Measurements from ENCODE around the gene CEP89.
A peak's percentile ranks its signal among the peaks of the same experiment; 100 is the strongest.
"Not testable (repeated sequence)": the region's sequence is repeated elsewhere in the genome, so short reads cannot be mapped to it uniquely, and the experiment has no call there.

Gene CEP89

DNA sequence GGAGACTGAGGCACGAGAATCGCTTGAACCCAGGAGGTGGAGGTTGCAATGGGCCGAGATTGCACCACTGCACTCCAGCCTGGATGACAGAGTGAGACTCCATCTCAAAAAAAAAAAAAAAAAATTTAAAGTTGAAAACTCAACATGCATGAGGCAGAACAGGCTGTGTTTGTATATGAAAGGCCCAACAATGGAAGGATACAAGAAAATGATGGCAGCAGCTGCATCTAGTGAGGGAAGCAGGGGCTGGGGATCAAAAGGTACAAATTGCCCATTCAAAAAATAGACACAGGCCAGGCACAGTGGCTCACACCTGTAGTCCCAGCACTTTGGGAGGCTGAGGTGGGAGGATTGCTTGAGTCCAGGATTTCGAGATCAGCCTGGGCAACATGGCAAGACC is 6.1 kb upstream of the CEP89 start:
- not testable (repeated sequence) for H2BK120ac ChIP-seq (ENCODE audit: low read depth, low read length); H2BK5ac ChIP-seq (ENCODE audit: low read length); H2AFZ ChIP-seq (ENCODE audit: low read length); H3K23ac ChIP-seq (ENCODE audit: low read depth, low read length, poor library complexity); H3K27me3 ChIP-seq (ENCODE audit: control insufficient read depth in 3 of 3, insufficient read depth in 3 of 3, low read depth in 1 of 3, low read length in 3 of 3); H3K18ac ChIP-seq (ENCODE audit: low read length); H2BK12ac ChIP-seq (ENCODE audit: low read length); H3K9ac ChIP-seq (ENCODE audit: low read depth, low read length, poor library complexity); H3K27ac ChIP-seq (replicated peaks; ENCODE audit: low read length); H4K8ac ChIP-seq (ENCODE audit: low read depth, low read length); H3K4me3 ChIP-seq (ENCODE audit: low read length in 2 of 2); H3K14ac ChIP-seq (ENCODE audit: low read length); H2BK15ac ChIP-seq (ENCODE audit: low read length); H3K4ac ChIP-seq (ENCODE audit: low read length); H3K4me2 ChIP-seq (ENCODE audit: insufficient read depth, low read length, poor library complexity, severe bottlenecking); H3K4me1 ChIP-seq (ENCODE audit: control insufficient read depth in 2 of 2, insufficient read depth in 1 of 2, low read depth in 1 of 2, low read length in 2 of 2); H3K9me3 ChIP-seq (replicated peaks in 1 of 2; ENCODE audit: control insufficient read depth in 2 of 2, insufficient read depth in 1 of 2, low read depth in 1 of 2, low read length in 2 of 2); H2AK5ac ChIP-seq (ENCODE audit: low read depth, low read length); DNase-seq (ENCODE audit: low spot score); H3K79me1 ChIP-seq (ENCODE audit: low read depth, low read length); H4K91ac ChIP-seq (ENCODE audit: low read depth, low read length, poor library complexity)
- peaks cover 3 to 26% of the 10 kb centered on the region in 2 donors for H3K36me3 ChIP-seq (replicated peaks in 1 of 2; ENCODE audit: control insufficient read depth in 2 of 2, insufficient read depth in 2 of 2, low read length in 2 of 2)
- no CpG with 5 or more reads among the region's 4 CpGs for WGBS, 2 donors (ENCODE audit: extremely low coverage in 2 of 2, insufficient read length in 2 of 2, insufficient replicate concordance in 1 of 2)

DNA sequence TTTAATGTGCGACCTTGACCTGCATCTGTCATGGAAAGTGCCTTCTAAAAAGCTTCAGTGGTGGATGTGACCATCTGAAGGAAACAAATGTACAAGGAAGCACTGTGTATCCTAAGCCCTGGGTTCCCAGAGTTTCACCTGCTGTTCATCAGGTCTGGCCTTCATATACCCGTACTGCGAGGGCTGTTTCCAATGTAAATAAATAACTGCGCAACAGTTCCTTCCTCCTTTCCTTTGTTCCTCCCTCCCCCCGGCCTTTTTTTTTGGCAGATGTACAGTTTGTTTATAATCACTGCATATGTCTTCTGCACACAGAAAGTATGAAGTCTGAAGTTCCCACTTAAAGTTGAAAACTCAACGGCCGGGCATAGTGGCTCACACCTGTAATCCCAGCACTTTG is 5.5 kb upstream of the CEP89 start:
- no peaks in the 10 kb centered on the region for H3K4me1 ChIP-seq (ENCODE audit: control insufficient read depth in 2 of 2, insufficient read depth in 1 of 2, low read depth in 1 of 2, low read length in 2 of 2)
- no peak overlapping the region for H3K14ac ChIP-seq (ENCODE audit: low read length)
- no peak overlapping the region for H4K91ac ChIP-seq (ENCODE audit: low read depth, low read length, poor library complexity)
- H3K4me2 ChIP-seq (ENCODE audit: insufficient read depth, low read length, poor library complexity, severe bottlenecking), result no peak overlapping the region
- H2BK15ac ChIP-seq (ENCODE audit: low read length), result no peak overlapping the region
- no peak overlapping the region for H3K18ac ChIP-seq (ENCODE audit: low read length)
- no peak overlapping the region for H2BK120ac ChIP-seq (ENCODE audit: low read depth, low read length)
- H3K27me3 ChIP-seq (ENCODE audit: control insufficient read depth in 3 of 3, insufficient read depth in 3 of 3, low read depth in 1 of 3, low read length in 3 of 3), result no peaks in the 10 kb centered on the region
- no peak overlapping the region for H2AFZ ChIP-seq (ENCODE audit: low read length)
- H3K9me3 ChIP-seq (replicated peaks in 1 of 2; ENCODE audit: control insufficient read depth in 2 of 2, insufficient read depth in 1 of 2, low read depth in 1 of 2, low read length in 2 of 2), result no peaks in the 10 kb centered on the region
- no peak overlapping the region for H3K27ac ChIP-seq (replicated peaks; ENCODE audit: low read length)
- peaks cover 3 to 26% of the 10 kb centered on the region in 2 donors for H3K36me3 ChIP-seq (replicated peaks in 1 of 2; ENCODE audit: control insufficient read depth in 2 of 2, insufficient read depth in 2 of 2, low read length in 2 of 2)
- H3K23ac ChIP-seq (ENCODE audit: low read depth, low read length, poor library complexity), result no peak overlapping the region
- H3K79me1 ChIP-seq (ENCODE audit: low read depth, low read length), result no peaks in the 10 kb centered on the region
- no CpG with 5 or more reads among the region's 7 CpGs for WGBS, 2 donors (ENCODE audit: extremely low coverage in 2 of 2, insufficient read length in 2 of 2, insufficient replicate concordance in 1 of 2)
- H3K9ac ChIP-seq (ENCODE audit: low read depth, low read length, poor library complexity), result no peak overlapping the region
- no peak overlapping the region for H2BK12ac ChIP-seq (ENCODE audit: low read length)
- H3K4ac ChIP-seq (ENCODE audit: low read length), result no peak overlapping the region
- no peak overlapping the region for H2BK5ac ChIP-seq (ENCODE audit: low read length)
- no peak for DNase-seq (ENCODE audit: low spot score)
- H3K4me3 ChIP-seq (ENCODE audit: low read length in 2 of 2), result no peak overlapping the region
- H2AK5ac ChIP-seq (ENCODE audit: low read depth, low read length), result no peak overlapping the region
- H4K8ac ChIP-seq (ENCODE audit: low read depth, low read length), result no peak overlapping the region

DNA sequence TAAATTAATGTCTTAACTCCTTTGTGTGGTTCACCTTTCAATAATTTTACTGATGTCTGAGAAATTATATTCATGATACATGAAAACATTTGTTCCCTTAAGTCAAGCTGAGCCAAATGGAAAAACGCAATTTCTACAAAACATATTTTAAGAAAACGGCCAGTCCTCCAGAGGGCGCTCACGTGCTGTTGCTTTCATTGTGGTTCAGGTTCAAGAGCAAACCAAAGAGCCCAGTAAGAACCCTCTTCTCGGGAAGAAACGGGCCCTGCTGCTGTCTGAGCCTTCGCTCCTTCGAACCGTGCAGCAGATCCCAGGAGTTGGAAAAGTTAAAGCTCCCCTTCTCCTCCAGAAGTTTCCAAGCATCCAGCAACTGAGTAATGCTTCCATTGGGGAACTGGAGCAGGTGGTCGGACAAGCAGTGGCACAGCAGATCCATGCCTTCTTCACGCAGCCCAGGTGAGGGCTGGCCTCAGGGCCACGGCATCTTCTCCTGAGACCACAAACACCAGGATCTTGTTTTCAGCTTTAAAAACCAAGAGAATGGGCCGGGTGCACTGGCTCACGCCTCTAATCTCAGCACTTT is 4.6 kb upstream of the CEP89 start:
- Histone ChIP-seq H2BK15ac (ENCODE audit: low read length) (no peak overlapping the region), H3K9ac (ENCODE audit: low read depth, low read length, poor library complexity) (no peak overlapping the region), H4K91ac (ENCODE audit: low read depth, low read length, poor library complexity) (no peak overlapping the region), H3K27me3 (ENCODE audit: control insufficient read depth in 3 of 3, insufficient read depth in 3 of 3, low read depth in 1 of 3, low read length in 3 of 3) (no peaks in the 10 kb centered on the region), H4K8ac (ENCODE audit: low read depth, low read length) (no peak overlapping the region), H2BK120ac (ENCODE audit: low read depth, low read length) (no peak overlapping the region), H2AFZ (ENCODE audit: low read length) (no peak overlapping the region), H3K27ac (replicated peaks; ENCODE audit: low read length) (no peak overlapping the region), H3K9me3 (replicated peaks in 1 of 2; ENCODE audit: control insufficient read depth in 2 of 2, insufficient read depth in 1 of 2, low read depth in 1 of 2, low read length in 2 of 2) (no peaks in the 10 kb centered on the region), H2BK5ac (ENCODE audit: low read length) (no peak overlapping the region), H3K4me3 (ENCODE audit: low read length in 2 of 2) (no peak overlapping the region), H3K4me2 (ENCODE audit: insufficient read depth, low read length, poor library complexity, severe bottlenecking) (no peak overlapping the region), H3K4ac (ENCODE audit: low read length) (no peak overlapping the region), H3K23ac (ENCODE audit: low read depth, low read length, poor library complexity) (no peak overlapping the region), H2BK12ac (ENCODE audit: low read length) (no peak overlapping the region), H3K36me3 (replicated peaks in 1 of 2; ENCODE audit: control insufficient read depth in 2 of 2, insufficient read depth in 2 of 2, low read length in 2 of 2) (peaks cover 3 to 26% of the 10 kb centered on the region in 2 donors), H3K14ac (ENCODE audit: low read length) (no peak overlapping the region), H3K79me1 (ENCODE audit: low read depth, low read length) (peaks cover under 1% of the 10 kb centered on the region), H2AK5ac (ENCODE audit: low read depth, low read length) (no peak overlapping the region), H3K4me1 (ENCODE audit: control insufficient read depth in 2 of 2, insufficient read depth in 1 of 2, low read depth in 1 of 2, low read length in 2 of 2) (no peaks in the 10 kb centered on the region), H3K18ac (ENCODE audit: low read length) (no peak overlapping the region)
- no CpG with 5 or more reads among the region's 14 CpGs for WGBS, 2 donors (ENCODE audit: extremely low coverage in 2 of 2, insufficient read length in 2 of 2, insufficient replicate concordance in 1 of 2)
- DNase-seq (ENCODE audit: low spot score), result peak; percentile 24

DNA sequence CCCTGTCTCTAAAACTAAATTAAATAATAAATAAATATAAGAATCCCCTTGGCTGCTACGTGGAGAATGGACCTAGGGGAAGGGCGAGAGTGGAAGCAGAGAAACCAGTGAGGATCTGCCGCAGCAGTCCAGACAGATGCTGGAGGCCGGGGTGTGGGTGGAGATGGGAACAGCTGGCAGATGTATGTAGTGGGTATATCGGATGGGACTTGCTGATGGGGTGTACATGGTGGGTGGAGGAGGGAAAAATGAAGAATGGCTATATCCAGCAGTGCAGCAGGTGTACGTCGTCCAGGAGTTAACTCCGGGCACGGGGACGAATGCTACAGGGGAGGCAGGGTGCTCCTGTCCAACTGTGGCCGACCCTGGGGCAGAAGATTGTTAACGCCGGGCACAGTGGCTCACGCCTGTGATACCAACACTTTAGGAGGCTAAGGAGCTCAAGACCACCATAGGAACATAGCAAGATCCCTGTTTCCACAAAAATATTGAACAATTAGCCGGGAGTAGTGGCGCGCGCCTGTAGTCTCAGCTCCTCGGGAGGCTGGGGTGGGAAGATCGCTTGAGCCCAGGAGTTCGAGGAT is 654 bp downstream of the CEP89 start:
- Histone ChIP-seq H3K4ac (ENCODE audit: low read length) (no peak overlapping the region), H2BK5ac (ENCODE audit: low read length) (no peak overlapping the region), H3K9ac (ENCODE audit: low read depth, low read length, poor library complexity) (peak overlapping the region; percentile 92), H3K27ac (replicated peaks; ENCODE audit: low read length) (no peak overlapping the region), H3K4me1 (ENCODE audit: control insufficient read depth in 2 of 2, insufficient read depth in 1 of 2, low read depth in 1 of 2, low read length in 2 of 2) (peaks cover 0 to 3% of the 10 kb centered on the region in 2 donors), H3K9me3 (replicated peaks in 1 of 2; ENCODE audit: control insufficient read depth in 2 of 2, insufficient read depth in 1 of 2, low read depth in 1 of 2, low read length in 2 of 2) (no peaks in the 10 kb centered on the region), H4K8ac (ENCODE audit: low read depth, low read length) (no peak overlapping the region), H3K14ac (ENCODE audit: low read length) (no peak overlapping the region), H3K4me2 (ENCODE audit: insufficient read depth, low read length, poor library complexity, severe bottlenecking) (peak overlapping the region; percentile 75), H2BK15ac (ENCODE audit: low read length) (no peak overlapping the region), H2AFZ (ENCODE audit: low read length) (peak overlapping the region; percentile 72), H3K36me3 (replicated peaks in 1 of 2; ENCODE audit: control insufficient read depth in 2 of 2, insufficient read depth in 2 of 2, low read length in 2 of 2) (peaks cover 5 to 40% of the 10 kb centered on the region in 2 donors), H4K91ac (ENCODE audit: low read depth, low read length, poor library complexity) (no peak overlapping the region), H3K27me3 (ENCODE audit: control insufficient read depth in 3 of 3, insufficient read depth in 3 of 3, low read depth in 1 of 3, low read length in 3 of 3) (no peaks in the 10 kb centered on the region), H2BK120ac (ENCODE audit: low read depth, low read length) (no peak overlapping the region), H3K23ac (ENCODE audit: low read depth, low read length, poor library complexity) (no peak overlapping the region), H3K4me3 (ENCODE audit: low read length in 2 of 2) (peak overlapping the region; percentile 67 to 89), H2BK12ac (ENCODE audit: low read length) (no peak overlapping the region), H3K79me1 (ENCODE audit: low read depth, low read length) (peaks cover 5% of the 10 kb centered on the region), H3K18ac (ENCODE audit: low read length) (no peak overlapping the region), H2AK5ac (ENCODE audit: low read depth, low read length) (peak overlapping the region; percentile 83)
- WGBS, 2 donors (ENCODE audit: extremely low coverage in 2 of 2, insufficient read length in 2 of 2, insufficient replicate concordance in 1 of 2), result no CpG with 5 or more reads among the region's 21 CpGs
- DNase-seq (ENCODE audit: low spot score), result no peak

Data from neuronal stem cell (in vitro differentiated cells).